Heart left ventricle (tissue), 13 donors: Measurements from ENCODE around the gene HTT.

Experiments
- CTCF ChIP-seq, 12 donors: fragments of 200-600 bp; sonication (generic) in 4 of 12; IDR thresholded peaks; one replicate each; pipeline versions ENCODE4 v1.5.0 to v1.8.0; 2018 to 2022; ENCODE audit warnings: antibody characterized with exemption in 12 of 12, mild to moderate bottlenecking in 5 of 12
- POLR2A ChIP-seq, 2 donors: fragments of 450-650 bp; IDR thresholded peaks; one replicate each; pipeline ENCODE4 v1.6.1; 2017; ENCODE audit warnings: antibody characterized with exemption in 2 of 2, mild to moderate bottlenecking in 2 of 2, moderate library complexity in 2 of 2
- donor health status: ischemic (EF 13 %, LVEDD 7.1; RV severe dilation, severe dysfunction).
- donor health status: DM: no; HTN: yes; CAD: no.
- donor health status: DM: no; HTN: no; CAD: no.
- donor health status: ischemic (EF 25% LVEDD 6.9; RV normal size, moderate dysfunction).
- donor health status: ischemic (EF 25% LVEDD 5.7; RV mildly dilated, moderate dysfunction).
- donor health status: ischemic (EF 35%, LVEDD 5.7; RV mildly dilated, moderate dysfunction).
- donor health status: nonischemic (EF 11% LVEDD 7.7; RV severe dilation, severe dysfunction).
- donor health status: DM: yes; HTN: yes; CAD: no.
- donor health status: PGD.
- donor health status: ischemic (EF 29% LVEDD 5.4; RV normal size, mild dysfunction).
- donor health status: nonischemic (EF 23%, LVEDD 6.1; RV moderate dilation, normal function).

DNA sequence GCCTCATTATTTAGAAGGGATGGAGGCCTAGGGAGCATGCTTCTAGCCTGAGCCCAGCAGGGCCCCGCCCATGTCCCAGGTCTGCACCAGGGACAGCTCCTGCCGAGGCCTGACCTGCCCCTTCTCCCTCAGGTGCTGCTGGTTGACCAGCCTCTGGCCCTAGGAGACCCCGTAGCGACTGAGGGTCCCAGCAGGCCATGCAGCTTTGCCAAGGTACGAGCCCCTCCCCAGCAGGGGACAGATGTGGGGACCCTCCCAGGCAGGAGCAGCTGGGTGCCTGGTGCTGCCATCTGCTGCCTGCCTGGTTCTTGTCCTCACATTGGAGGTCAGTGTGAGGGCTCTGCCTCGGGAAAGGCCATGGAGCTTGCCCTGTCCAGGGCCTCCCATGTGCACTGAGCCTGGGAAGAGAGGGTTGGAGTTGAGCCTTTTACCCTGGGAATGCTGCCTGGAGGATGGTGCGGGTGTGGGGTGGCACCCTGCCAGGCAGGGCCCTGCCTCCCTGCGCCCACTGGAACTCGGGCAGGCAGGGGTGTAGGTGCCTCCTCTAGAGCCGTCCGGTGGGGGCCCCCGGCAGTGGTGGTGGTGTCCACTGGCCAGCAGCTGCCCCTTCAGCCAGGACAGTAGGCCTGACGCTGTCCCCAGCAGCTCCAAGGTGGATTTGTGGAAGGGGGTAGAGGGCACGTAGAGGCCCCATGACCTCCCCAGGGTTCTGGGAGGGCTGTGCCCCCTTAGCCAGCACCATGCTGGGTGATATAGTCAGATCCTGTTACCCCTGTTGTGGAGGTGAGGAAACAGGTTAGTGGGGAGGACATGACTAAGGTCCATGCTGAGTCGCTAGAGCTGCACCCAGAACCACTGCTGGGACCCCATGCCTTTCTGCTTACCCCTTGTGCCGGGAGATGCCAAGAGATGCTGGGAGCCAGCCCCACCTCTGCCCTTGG is 172.2 kb downstream of the HTT start:
- TF ChIP-seq CTCF (IDR thresholded peaks at IDR 0.05) (peak in 1 of 12 donors; percentile 19), POLR2A (IDR thresholded peaks at IDR 0.05) (no peak)
